Suprapubic skin (tissue), 4 donors: ENCODE results near the gene TSKU. TPM values are rescaled to one million over a fixed set of nuclear protein-coding genes. Genes with fewer than 3 reads are reported as not detected.

Experiments used
- DNase-seq, 2 donors: peaks; one replicate each; pipeline ENCODE4 v3.0.0-alpha.2; 2019; ENCODE audit warnings: low spot score in 2 of 2
- H3K27ac ChIP-seq: fragments of 200-600 bp; sonication (generic); one replicate; pipeline ENCODE4 v1.5.1; 2019
- H3K27me3 ChIP-seq: fragments of 200-600 bp; sonication (generic); one replicate; pipeline ENCODE4 v1.5.1; 2019
- H3K36me3 ChIP-seq: fragments of 200-600 bp; sonication (generic); one replicate; pipeline ENCODE4 v1.5.1; 2019
- H3K4me1 ChIP-seq: fragments of 200-600 bp; sonication (generic); one replicate; pipeline ENCODE4 v1.5.1; 2019
- H3K4me3 ChIP-seq: fragments of 200-600 bp; sonication (generic); one replicate; pipeline ENCODE4 v1.5.1; 2019; ENCODE audit warnings: mild to moderate bottlenecking
- H3K9me3 ChIP-seq: fragments of 200-600 bp; sonication (generic); one replicate; pipeline ENCODE4 v1.5.1; 2019
- EP300 ChIP-seq: sonication (generic); formaldehyde crosslinking; IDR thresholded peaks from one replicate; pipeline ENCODE4 v1.6.1; 2017; ENCODE audit warnings: antibody characterized with exemption
- POLR2A ChIP-seq, 2 donors: fragments of 450-650 bp; IDR thresholded peaks; one replicate each; pipeline ENCODE4 v1.6.1; 2017; ENCODE audit warnings: antibody characterized with exemption in 2 of 2, mild to moderate bottlenecking in 2 of 2, moderate library complexity in 2 of 2
- POLR2AphosphoS5 ChIP-seq, 3 donors: sonication (generic); formaldehyde crosslinking; IDR thresholded peaks; one replicate each; pipeline ENCODE4 v1.6.1; 2017; ENCODE audit warnings: antibody characterized with exemption in 3 of 3
- WGBS: methylation state at CpG from one replicate; pipeline ENCODE4 v1.1.5; 2018; 5-methylcytosine and 5-hydroxymethylcytosine counted together
- total RNA-seq, 4 donors: library from RNA; depleted of rRNA; stranded (reverse); fragments of >200 nt; gene quantifications; one replicate each; pipeline ENCODE4 v1.1.0, GENCODE V29; 2016
- TF ChIP-seq, protein P1 (sequence below), 2 donors: fragments of 200-600 bp in 1 of 2; fragments of 450-650 bp in 1 of 2; sonication (generic) in 1 of 2; IDR thresholded peaks; one replicate each; pipeline ENCODE4 v1.5.1; 2016 to 2019; ENCODE audit warnings: antibody characterized with exemption in 2 of 2, mild to moderate bottlenecking in 1 of 2, moderate library complexity in 1 of 2

Gene TSKU
- total RNA-seq, 4 donors from 2014 or later: 85.5 to 155 (median 128) TPM

DNA sequence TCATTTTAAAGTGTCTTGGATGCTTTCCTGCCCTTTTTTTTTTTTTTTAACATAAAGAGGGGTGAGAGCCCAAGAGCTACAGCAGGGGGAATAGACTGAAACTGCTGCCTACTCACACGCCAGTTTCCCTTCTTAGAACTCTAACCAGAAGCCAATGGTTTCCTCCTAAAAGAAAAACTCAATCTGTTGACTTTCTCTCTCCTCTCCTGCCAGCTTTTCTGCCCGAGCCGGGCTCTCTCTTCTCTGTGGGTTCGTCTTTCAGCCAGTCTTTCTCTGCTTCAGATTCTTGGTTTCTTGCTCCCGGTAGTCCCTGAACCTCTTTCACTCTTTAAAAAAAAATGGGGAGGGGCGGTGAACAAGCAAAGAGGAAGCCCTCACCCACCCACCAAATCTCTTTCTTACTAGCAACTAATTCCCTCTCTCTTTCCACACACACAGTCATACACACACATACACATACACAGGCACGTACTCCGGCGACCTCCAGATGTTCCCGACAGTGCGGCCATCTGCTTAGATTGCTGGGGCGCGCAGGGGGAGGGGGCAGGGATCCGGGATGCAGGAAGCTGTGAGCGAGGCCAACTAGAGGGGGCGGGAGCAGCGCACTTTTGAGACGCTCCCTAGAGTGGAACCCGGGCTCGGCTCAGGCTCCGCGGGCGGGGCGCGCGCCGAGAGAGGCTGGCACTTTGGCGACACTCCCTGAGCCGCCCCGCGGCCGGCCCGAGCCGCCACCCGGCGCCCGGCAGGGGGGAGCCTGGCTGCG is 444 bp upstream of the TSKU start:
- Histone ChIP-seq H3K9me3 (no peaks in the 10 kb centered on the region), H3K27me3 (no peaks in the 10 kb centered on the region), H3K36me3 (no peaks in the 10 kb centered on the region), H3K4me3 (peak overlapping the region; percentile 85), H3K4me1 (peaks cover 70% of the 10 kb centered on the region), H3K27ac (peak overlapping the region; percentile 97)
- 1% methylated on average over 13 of the region's 38 CpGs for WGBS
- TF ChIP-seq POLR2AphosphoS5 (IDR thresholded peaks at IDR 0.05) (peak in 2 of 3 donors; percentile 41 to 65), POLR2A (IDR thresholded peaks at IDR 0.05) (no peak)
- peak; percentile 93 to 95 for DNase-seq

DNA sequence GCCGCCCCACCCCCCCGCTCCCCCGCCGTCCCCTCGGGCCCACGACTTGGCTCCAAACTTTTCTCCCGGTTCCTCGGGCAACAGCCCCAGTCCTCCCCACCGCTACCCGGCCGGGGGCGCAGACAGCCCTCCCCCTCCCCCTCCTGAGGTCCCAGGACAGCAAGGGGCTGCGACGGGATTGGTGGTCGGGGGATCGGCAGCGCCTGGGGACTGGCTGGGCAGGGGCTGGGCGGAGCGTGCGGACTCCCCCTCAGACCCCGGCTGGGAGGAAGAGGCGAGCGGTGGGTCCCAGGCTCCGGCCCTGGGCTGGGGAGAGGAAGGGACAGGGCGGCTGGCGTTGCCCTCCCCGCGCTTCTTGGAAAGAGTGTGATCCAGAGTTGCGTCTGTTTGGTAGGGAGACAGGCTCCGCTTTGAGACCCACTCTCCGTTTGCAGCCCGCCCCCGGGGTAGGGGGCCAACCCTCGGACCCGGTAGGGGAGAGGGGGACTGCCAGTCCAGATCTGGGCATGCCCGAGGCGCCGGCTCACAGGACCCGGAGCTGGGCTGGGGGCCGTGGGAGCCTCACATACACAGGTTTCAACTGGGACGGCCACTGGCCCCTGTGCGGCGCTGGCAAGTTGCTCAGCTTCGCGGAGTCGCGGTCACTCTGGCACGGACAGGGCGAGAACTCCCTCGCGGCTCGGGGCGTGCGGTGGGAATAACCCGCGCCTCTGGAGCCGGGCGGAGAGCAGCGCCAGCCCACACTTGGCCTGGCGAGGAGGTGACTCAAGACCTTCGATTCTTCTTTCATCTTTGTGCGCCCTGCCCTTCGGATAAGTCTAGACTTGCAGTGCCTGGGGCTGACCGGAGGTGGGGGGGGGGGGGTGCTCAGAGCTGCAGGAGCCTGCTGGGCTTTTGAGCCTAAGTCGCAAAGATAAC is 999 bp downstream of the TSKU start:
- H3K4me3 ChIP-seq: peak overlapping the region; percentile 85
- H3K4me1 ChIP-seq: peaks cover 83% of the 10 kb centered on the region
- H3K36me3 ChIP-seq: no peaks in the 10 kb centered on the region
- H3K27me3 ChIP-seq: no peaks in the 10 kb centered on the region
- no peaks in the 10 kb centered on the region for H3K9me3 ChIP-seq
- peak in 1 of 2 donors; percentile 81 for DNase-seq
- WGBS: 0% methylated on average over 1 of the region's 65 CpGs
- no peak for TF ChIP-seq EP300
- TF ChIP-seq POLR2AphosphoS5 (IDR thresholded peaks at IDR 0.05): peak in 1 of 3 donors; percentile 55
- H3K27ac ChIP-seq: peak overlapping the region; percentile 97

DNA sequence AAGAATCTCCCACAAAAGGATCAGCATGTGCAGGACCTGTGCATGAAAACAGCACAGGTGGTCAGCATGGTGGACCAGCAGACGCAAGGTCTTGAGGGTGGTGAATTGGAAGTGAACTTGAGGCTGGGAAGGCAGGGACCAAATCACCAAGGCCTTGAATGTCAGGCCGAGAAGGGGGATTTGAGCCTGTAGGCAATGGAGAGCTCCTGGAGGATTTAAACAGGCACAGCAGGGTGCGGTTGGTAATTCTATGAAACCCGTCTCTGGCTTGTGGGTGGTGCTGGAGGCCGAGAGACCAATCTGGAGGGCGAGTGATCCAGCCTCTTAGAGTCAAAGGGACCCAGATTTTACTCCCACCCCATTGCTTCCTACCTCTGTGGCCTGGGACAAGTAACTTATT is 2.4 kb downstream of the TSKU start:
- Histone ChIP-seq H3K27me3 (no peaks in the 10 kb centered on the region), H3K4me3 (peak overlapping the region; percentile 85), H3K4me1 (peaks cover 89% of the 10 kb centered on the region), H3K27ac (peak overlapping the region; percentile 97), H3K36me3 (no peaks in the 10 kb centered on the region), H3K9me3 (no peaks in the 10 kb centered on the region)
- TF ChIP-seq EP300: no peak
- TF ChIP-seq, protein P1, sequence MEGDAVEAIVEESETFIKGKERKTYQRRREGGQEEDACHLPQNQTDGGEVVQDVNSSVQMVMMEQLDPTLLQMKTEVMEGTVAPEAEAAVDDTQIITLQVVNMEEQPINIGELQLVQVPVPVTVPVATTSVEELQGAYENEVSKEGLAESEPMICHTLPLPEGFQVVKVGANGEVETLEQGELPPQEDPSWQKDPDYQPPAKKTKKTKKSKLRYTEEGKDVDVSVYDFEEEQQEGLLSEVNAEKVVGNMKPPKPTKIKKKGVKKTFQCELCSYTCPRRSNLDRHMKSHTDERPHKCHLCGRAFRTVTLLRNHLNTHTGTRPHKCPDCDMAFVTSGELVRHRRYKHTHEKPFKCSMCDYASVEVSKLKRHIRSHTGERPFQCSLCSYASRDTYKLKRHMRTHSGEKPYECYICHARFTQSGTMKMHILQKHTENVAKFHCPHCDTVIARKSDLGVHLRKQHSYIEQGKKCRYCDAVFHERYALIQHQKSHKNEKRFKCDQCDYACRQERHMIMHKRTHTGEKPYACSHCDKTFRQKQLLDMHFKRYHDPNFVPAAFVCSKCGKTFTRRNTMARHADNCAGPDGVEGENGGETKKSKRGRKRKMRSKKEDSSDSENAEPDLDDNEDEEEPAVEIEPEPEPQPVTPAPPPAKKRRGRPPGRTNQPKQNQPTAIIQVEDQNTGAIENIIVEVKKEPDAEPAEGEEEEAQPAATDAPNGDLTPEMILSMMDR (IDR thresholded peaks at IDR 0.05): no peak
- no peak for TF ChIP-seq POLR2AphosphoS5 (IDR thresholded peaks at IDR 0.05)
- TF ChIP-seq POLR2A (IDR thresholded peaks at IDR 0.05): no peak
- no peak for DNase-seq
- 30% methylated on average over 6 of the region's 6 CpGs for WGBS

DNA sequence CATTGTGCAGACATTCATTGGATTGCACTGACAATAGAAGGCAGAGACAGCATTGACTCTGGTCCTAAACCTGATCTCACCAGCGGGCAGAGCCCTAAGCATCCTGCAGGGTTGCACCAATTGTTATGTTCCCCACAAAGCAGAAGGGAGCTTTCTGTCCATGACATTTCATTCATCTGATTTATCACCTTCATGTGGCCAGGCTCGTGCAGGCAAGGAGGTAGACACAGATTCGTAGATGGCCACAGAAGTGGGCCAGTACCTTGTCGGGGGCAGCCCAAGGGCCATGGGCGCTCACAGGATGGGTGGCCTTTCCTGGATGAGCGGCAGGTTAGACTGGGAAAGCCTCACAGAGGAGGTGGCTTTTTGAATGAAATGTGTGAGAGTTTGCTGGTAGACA is 2.9 kb downstream of the TSKU start:
- Histone ChIP-seq H3K27ac (peak overlapping the region; percentile 97), H3K4me1 (peaks cover 89% of the 10 kb centered on the region), H3K27me3 (no peaks in the 10 kb centered on the region), H3K4me3 (peak overlapping the region; percentile 85), H3K9me3 (no peaks in the 10 kb centered on the region), H3K36me3 (no peaks in the 10 kb centered on the region)
- no peak for TF ChIP-seq EP300
- TF ChIP-seq, protein P1 (IDR thresholded peaks at IDR 0.05): no peak
- no peak for TF ChIP-seq POLR2AphosphoS5 (IDR thresholded peaks at IDR 0.05)
- TF ChIP-seq POLR2A (IDR thresholded peaks at IDR 0.05): no peak
- no peak for DNase-seq
- 63% methylated on average over 6 of the region's 6 CpGs for WGBS

DNA sequence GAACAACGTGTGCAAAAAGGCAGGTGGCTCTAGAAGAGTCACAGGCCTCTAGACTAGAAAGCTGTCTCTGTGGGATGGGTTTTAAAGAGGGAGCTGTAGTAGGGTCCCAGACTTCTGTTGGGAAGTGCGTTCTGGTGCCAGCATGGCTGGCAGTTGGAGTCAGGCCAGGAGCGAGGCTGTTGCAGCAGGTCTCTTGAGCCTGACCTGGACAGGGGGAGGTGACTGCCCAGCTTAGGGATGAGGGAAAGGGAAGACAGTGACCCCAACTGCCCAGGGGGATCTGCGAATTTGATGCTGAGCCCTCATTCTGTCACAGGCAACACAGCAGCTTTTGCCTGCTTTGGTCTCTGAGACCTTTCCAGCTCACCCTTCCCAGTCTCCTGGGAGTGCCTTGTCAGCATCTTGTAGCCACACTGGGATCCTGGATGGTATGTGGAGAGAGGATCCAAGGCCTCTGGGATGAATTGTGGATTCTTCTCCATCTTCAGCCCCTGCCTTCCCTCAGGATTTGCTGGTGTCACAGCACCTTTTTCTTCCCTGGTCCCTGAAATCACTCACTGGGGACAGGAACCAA is 3.4 kb downstream of the TSKU start:
- WGBS: 29% methylated on average over 3 of the region's 4 CpGs
- peaks cover 89% of the 10 kb centered on the region for H3K4me1 ChIP-seq

More for the DNA sequence above, 3.4 kb downstream of the TSKU start:
- no peak for DNase-seq
- TF ChIP-seq, protein P1 (IDR thresholded peaks at IDR 0.05): no peak
- TF ChIP-seq POLR2A (IDR thresholded peaks at IDR 0.05): no peak
- no peak for TF ChIP-seq EP300
- no peak for TF ChIP-seq POLR2AphosphoS5 (IDR thresholded peaks at IDR 0.05)
- Histone ChIP-seq H3K4me3 (peak overlapping the region; percentile 85), H3K27me3 (no peaks in the 10 kb centered on the region), H3K27ac (peak overlapping the region; percentile 97), H3K36me3 (no peaks in the 10 kb centered on the region), H3K9me3 (no peaks in the 10 kb centered on the region)
